Endothelial cell of umbilical vein (primary cell): ENCODE data around the gene SLC39A8. TPM values are rescaled to one million over a fixed set of nuclear protein-coding genes. Genes with fewer than 3 reads are reported as not detected.

Experiments used
- BruUV-seq: library from RNA; stranded (reverse); fragments of 400-500 nt; replicated peaks from 2 replicates; lab custom pipeline; 2021; lab: Mats Ljungman, UMichigan
- CTCF ChIA-PET: fragments of 300-600, 350-600 bp; sonication (Branson Sonifier 250); formaldehyde crosslinking; loops from one replicate; lab custom pipeline; 2021; ENCODE audit warnings: antibody characterized with exemption, inconsistent platforms; lab: Charles Lee
- POLR2A ChIA-PET: fragments of 300-600, 350-600 bp; sonication (Branson Sonifier 250); formaldehyde crosslinking; loops from one replicate; lab custom pipeline; 2021; ENCODE audit warnings: antibody characterized with exemption, inconsistent platforms; lab: Charles Lee
- DNase-seq: peaks from one replicate; pipeline ENCODE4 v3.0.0-alpha.2; 2011; ENCODE audit warnings: low read depth, low spot score
- FAIRE-seq: peaks from 2 replicates; lab custom pipeline; 2011; peaks lifted over from hg19 to GRCh38; lab: Jason Lieb, UNC
- H2AFZ ChIP-seq: 2 replicates; pipeline ENCODE4 v1.6.0; 2012; ENCODE audit warnings: low read depth, low read length, control low read depth, inconsistent platforms
- H3K27ac ChIP-seq: 2 replicates; pipeline ENCODE4 v1.5.1; 2011; ENCODE audit warnings: low read depth, mild to moderate bottlenecking, control low read depth, low read length, moderate library complexity; ENCODE audit not compliant: insufficient read depth
- H3K27me3 ChIP-seq, 2 experiments: 2 replicates each; pipeline versions ENCODE4 v1.6.0 to v1.6.1; 2011; ENCODE audit warnings: low read length in 2 of 2, mixed read lengths in 1 of 2; ENCODE audit not compliant: control insufficient read depth in 2 of 2, insufficient read depth in 2 of 2
- H3K36me3 ChIP-seq, 2 experiments: 2 replicates in 1 of 2; 3 replicates in 1 of 2; pipeline ENCODE4 v1.5.1; 2011; ENCODE audit warnings: low read length in 2 of 2, mild to moderate bottlenecking in 1 of 2, moderate library complexity in 1 of 2; ENCODE audit not compliant: control insufficient read depth in 2 of 2, insufficient read depth in 2 of 2; ENCODE audit errors: extremely low read depth in 1 of 2
- H3K4me1 ChIP-seq: 3 replicates; pipeline ENCODE4 v1.5.1; 2011; ENCODE audit warnings: mild to moderate bottlenecking, low read length; ENCODE audit not compliant: control insufficient read depth, insufficient read depth; ENCODE audit errors: extremely low read depth
- H3K4me2 ChIP-seq: 2 replicates; pipeline ENCODE4 v1.6.1; 2011; ENCODE audit warnings: low read length, control low read depth, mixed read lengths; ENCODE audit not compliant: insufficient read depth
- H3K4me3 ChIP-seq, 3 experiments: fragments of 200-600 bp in 1 of 3; sonication (generic), shearing (Covaris generic) in 1 of 3; replicated peaks in 1 of 3; 2 replicates each; pipeline ENCODE4 v1.5.1; 2011 to 2016; ENCODE audit warnings: control low read depth in 3 of 3, low read length in 3 of 3, mild to moderate bottlenecking in 2 of 3, inconsistent platforms in 1 of 3, low read depth in 1 of 3, moderate library complexity in 1 of 3; ENCODE audit not compliant: insufficient read depth in 1 of 3
- H3K79me2 ChIP-seq: 2 replicates; pipeline ENCODE4 v1.6.0; 2012; ENCODE audit warnings: low read length, inconsistent platforms; ENCODE audit not compliant: control insufficient read depth, insufficient read depth
- H3K9ac ChIP-seq: replicated peaks from 2 replicates; pipeline ENCODE3; 2011; ENCODE audit warnings: low read length, control low read depth; ENCODE audit not compliant: insufficient read depth; ENCODE audit errors: extremely low read depth
- H3K9me1 ChIP-seq: replicated peaks from 3 replicates; pipeline ENCODE4 v1.6.0; 2011; ENCODE audit warnings: mild to moderate bottlenecking, low read length; ENCODE audit not compliant: control insufficient read depth, insufficient read depth; ENCODE audit errors: extremely low read depth
- H3K9me3 ChIP-seq: replicated peaks from 2 replicates; pipeline ENCODE4 v1.5.1; 2012; ENCODE audit warnings: low read length, inconsistent platforms; ENCODE audit not compliant: control insufficient read depth, insufficient read depth
- H4K20me1 ChIP-seq: replicated peaks from 2 replicates; pipeline ENCODE3; 2011; ENCODE audit warnings: mild to moderate bottlenecking, low read length; ENCODE audit not compliant: control insufficient read depth, insufficient read depth; ENCODE audit errors: extremely low read depth
- EZH2 ChIP-seq: IDR thresholded peaks from 2 replicates; pipeline ENCODE4 v1.6.1; 2012; ENCODE audit warnings: borderline replicate concordance, low read depth, mild to moderate bottlenecking, moderate library complexity, low read length, inconsistent platforms; ENCODE audit not compliant: severe bottlenecking
- FOS ChIP-seq: IDR thresholded peaks from 2 replicates; pipeline ENCODE4 v1.6.1; 2011; ENCODE audit warnings: mild to moderate bottlenecking, low read length, moderate library complexity, borderline replicate concordance; ENCODE audit not compliant: insufficient read depth
- GATA2 ChIP-seq: IDR thresholded peaks from 2 replicates; pipeline ENCODE4 v1.7.0; 2011; ENCODE audit warnings: low read depth, mild to moderate bottlenecking, moderate library complexity, mixed read lengths, low read length; ENCODE audit not compliant: insufficient read length, insufficient read depth
- JUN ChIP-seq: IDR thresholded peaks from 2 replicates; pipeline ENCODE4 v1.6.1; 2011; ENCODE audit warnings: borderline replicate concordance, low read depth; ENCODE audit not compliant: insufficient read length, insufficient read depth
- MAX ChIP-seq: IDR thresholded peaks from 2 replicates; pipeline ENCODE4 v1.6.1; 2011; ENCODE audit not compliant: insufficient read depth, insufficient read length
- MYC ChIP-seq: IDR thresholded peaks from one replicate; pipeline ENCODE4 v1.6.1; 2011; ENCODE audit warnings: mild to moderate bottlenecking, low read depth, low read length
- POLR2A ChIP-seq: IDR thresholded peaks from 2 replicates; pipeline ENCODE4 v1.6.1; 2012; ENCODE audit warnings: low read depth, mild to moderate bottlenecking, control low read depth, low read length
- POLR2AphosphoS5 ChIP-seq: IDR thresholded peaks from 2 replicates; pipeline ENCODE4 v1.6.1; 2012; ENCODE audit warnings: low read depth, mild to moderate bottlenecking, control low read depth, low read length, moderate library complexity; ENCODE audit not compliant: insufficient read depth
- dilution Hi-C: fragments of 300-500 bp; cut with MboI; formaldehyde crosslinking; loops from one replicate; pipeline ENCODE4 v1.15.0; 2019; ENCODE audit warnings: low sequenced_read_pairs; ENCODE audit not compliant: extremely low pct_ligation_motif_present
- intact Hi-C: fragments of 100-400 bp; cut with micrococcal nuclease; formaldehyde crosslinking; loops from one replicate; pipeline ENCODE4 v1.10.0; 2022
- polyA plus RNA-seq, 4 experiments: library from polyadenylated mRNA; depleted of rRNA in 3 of 4; stranded (reverse) in 3 of 4; unstranded in 1 of 4; fragments of >200 nt; gene quantifications; 2 replicates each; pipeline versions ENCODE4 v1.2.1 to v1.2.3, GENCODE V29; 2011 to 2012; ENCODE audit warnings: missing spikeins in 1 of 4
- small RNA-seq: library from RNA; depleted of rRNA; stranded (forward); fragments of <200 nt; gene quantifications from one replicate; pipeline ENCODE3, GENCODE V24; 2012; ENCODE audit warnings: low replicate concordance, low read depth; ENCODE audit not compliant: insufficient read depth, insufficient read length
- total RNA-seq: library from RNA; stranded (reverse); gene quantifications from 2 replicates; pipeline ENCODE4 v1.2.3, GENCODE V29; 2021
- TF ChIP-seq, protein P1 (sequence below), 2 donors: IDR thresholded peaks; 1 replicate in 1 of 2; 2 replicates in 1 of 2; pipeline ENCODE4 v1.5.1; 2011; ENCODE audit warnings: low read length in 2 of 2, mild to moderate bottlenecking in 2 of 2, moderate library complexity in 2 of 2, control low read depth in 1 of 2, inconsistent platforms in 1 of 2, low read depth in 1 of 2; ENCODE audit not compliant: insufficient read depth in 1 of 2; ENCODE audit errors: extremely low read depth in 1 of 2

SLC39A8 gene
- total and polyA plus RNA-seq, 2 donors (not counting 3 experiments of a cell fraction or from before 2014, with no cell fraction given), result 1.7 to 6.7 TPM

DNA sequence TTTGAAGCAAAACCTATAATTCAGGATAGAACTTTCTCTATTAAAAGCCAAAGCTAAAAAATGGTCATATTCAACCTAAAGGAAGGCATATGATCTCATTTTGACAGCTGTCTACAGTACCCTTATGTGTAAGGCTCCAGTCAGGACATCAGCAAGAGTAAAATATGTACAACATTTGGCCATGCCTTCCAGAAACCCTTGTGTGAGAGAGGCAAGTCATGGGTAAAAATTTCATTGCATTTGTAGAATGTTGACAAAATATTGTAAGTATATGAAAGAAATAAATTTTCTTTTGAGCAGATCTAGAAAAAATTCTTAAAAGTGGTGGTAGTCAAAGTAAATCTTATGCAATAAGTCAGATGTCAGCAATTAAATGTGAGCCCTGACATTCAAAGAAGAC is 132.3 kb downstream of the SLC39A8 start:
- Histone ChIP-seq H3K36me3 (no peaks in the 10 kb centered on the region), H3K27me3 (no peaks in the 10 kb centered on the region), H3K27ac (no peak overlapping the region), H3K4me2 (no peak overlapping the region), H3K4me3 (no peak overlapping the region), H4K20me1 (no peaks in the 10 kb centered on the region), H3K9ac (no peak overlapping the region), H3K9me1 (no peaks in the 10 kb centered on the region), H3K9me3 (no peaks in the 10 kb centered on the region), H3K79me2 (no peaks in the 10 kb centered on the region), H2AFZ (no peak overlapping the region), H3K4me1 (peaks cover 2% of the 10 kb centered on the region)
- POLR2A ChIA-PET, result no interaction called here
- intact Hi-C loops (loop anchor here (5.0 kb wide), 1 partner anchor 96 kb away; no protein-coding TSS in a partner anchor), dilution Hi-C loops (no loop called here)
- TF ChIP-seq MAX, result no peak
- TF ChIP-seq GATA2, result no peak
- TF ChIP-seq, protein P1, sequence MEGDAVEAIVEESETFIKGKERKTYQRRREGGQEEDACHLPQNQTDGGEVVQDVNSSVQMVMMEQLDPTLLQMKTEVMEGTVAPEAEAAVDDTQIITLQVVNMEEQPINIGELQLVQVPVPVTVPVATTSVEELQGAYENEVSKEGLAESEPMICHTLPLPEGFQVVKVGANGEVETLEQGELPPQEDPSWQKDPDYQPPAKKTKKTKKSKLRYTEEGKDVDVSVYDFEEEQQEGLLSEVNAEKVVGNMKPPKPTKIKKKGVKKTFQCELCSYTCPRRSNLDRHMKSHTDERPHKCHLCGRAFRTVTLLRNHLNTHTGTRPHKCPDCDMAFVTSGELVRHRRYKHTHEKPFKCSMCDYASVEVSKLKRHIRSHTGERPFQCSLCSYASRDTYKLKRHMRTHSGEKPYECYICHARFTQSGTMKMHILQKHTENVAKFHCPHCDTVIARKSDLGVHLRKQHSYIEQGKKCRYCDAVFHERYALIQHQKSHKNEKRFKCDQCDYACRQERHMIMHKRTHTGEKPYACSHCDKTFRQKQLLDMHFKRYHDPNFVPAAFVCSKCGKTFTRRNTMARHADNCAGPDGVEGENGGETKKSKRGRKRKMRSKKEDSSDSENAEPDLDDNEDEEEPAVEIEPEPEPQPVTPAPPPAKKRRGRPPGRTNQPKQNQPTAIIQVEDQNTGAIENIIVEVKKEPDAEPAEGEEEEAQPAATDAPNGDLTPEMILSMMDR (IDR thresholded peaks at IDR 0.05; ENCODE audit: extremely low read depth in 1 of 2, insufficient read depth in 1 of 2, low read depth in 1 of 2, low read length in 2 of 2), result no peak
- TF ChIP-seq MYC, result no peak
- no peak for TF ChIP-seq EZH2
- TF ChIP-seq FOS, result no peak
- no peak for TF ChIP-seq POLR2A
- no peak for TF ChIP-seq POLR2AphosphoS5
- no peak for TF ChIP-seq JUN
- DNase-seq (no peak), FAIRE-seq (no peak)
- CTCF ChIA-PET, result no interaction called here
- BruUV-seq, result no TSS peak

Small RNA genes within 50 kb of the gene (small RNA-seq; reads per million reads assigned to genes)
- gene RN7SL728P, result not detected

Other genes starting within 250 kb of the SLC39A8 start
- gene NFKB1, start 155.9 kb upstream of the SLC39A8 start, total RNA-seq, result 41.4 and 42.0 TPM in 2 replicates
- gene NFKB1, start 155.9 kb upstream of the SLC39A8 start, polyA plus RNA-seq, result 18.2 and 21.3 TPM in 2 replicates